Thoracic aorta (tissue), 2 donors: Measurements from ENCODE around the gene MAEA. TPM values are rescaled to one million over a fixed set of nuclear protein-coding genes. Genes with fewer than 3 reads are reported as not detected.

Experiments used
- ATAC-seq: fragments of 150-250 bp; one replicate; pipeline ENCODE4 v1.8.0; 2017; ENCODE audit warnings: low read depth; ENCODE audit not compliant: insufficient number of reproducible peaks, low FRiP score
- DNase-seq: peaks from one replicate; pipeline ENCODE4 v3.0.0-alpha.2; 2020; ENCODE audit warnings: low spot score
- H3K27ac ChIP-seq, 2 donors: fragments of 200-600 bp; sonication (generic); 1 replicate in 1 of 2; 2 replicates in 1 of 2; pipeline ENCODE4 v1.5.1; 2016; ENCODE audit warnings: mild to moderate bottlenecking in 2 of 2, moderate library complexity in 2 of 2
- H3K27me3 ChIP-seq: fragments of 200-600 bp; sonication (generic); replicated peaks from 2 replicates; pipeline ENCODE4 v1.6.0; 2016; ENCODE audit warnings: mild to moderate bottlenecking; ENCODE audit not compliant: insufficient read depth
- H3K36me3 ChIP-seq: fragments of 200-600 bp; sonication (generic); one replicate; pipeline ENCODE4 v1.5.1; 2016
- H3K4me1 ChIP-seq, 2 donors: fragments of 200-600 bp; sonication (generic); 1 replicate in 1 of 2; 2 replicates in 1 of 2; pipeline versions ENCODE4 v1.5.1 to v1.6.0; 2016; ENCODE audit warnings: low read depth in 2 of 2, mild to moderate bottlenecking in 1 of 2; ENCODE audit not compliant: control insufficient read depth in 1 of 2
- H3K4me3 ChIP-seq: fragments of 200-600 bp; sonication (generic); 2 replicates; pipeline ENCODE4 v1.5.1; 2016; ENCODE audit warnings: mild to moderate bottlenecking
- H3K9me3 ChIP-seq: fragments of 200-600 bp; sonication (generic); 2 replicates; pipeline ENCODE4 v1.5.1; 2016
- CTCF ChIP-seq: fragments of 200-600 bp; sonication (generic); IDR thresholded peaks from one replicate; pipeline ENCODE4 v1.5.1; 2019; ENCODE audit warnings: antibody characterized with exemption
- total RNA-seq, 2 donors: library from RNA; depleted of rRNA; stranded (reverse); fragments of >200 nt; gene quantifications; one replicate each; pipeline versions ENCODE4 v1.1.0 to v1.2.3, GENCODE V29; 2016

MAEA gene
- total RNA-seq, 2 donors from 2014 or later, result 53.7 to 83.8 TPM

- TF ChIP-seq CTCF, result no peak
- Histone ChIP-seq H3K27ac (no peak overlapping the region), H3K9me3 (no peaks in the 10 kb centered on the region), H3K4me3 (no peak overlapping the region), H3K27me3 (no peaks in the 10 kb centered on the region), H3K36me3 (peaks cover 20% of the 10 kb centered on the region), H3K4me1 (peaks cover 17 to 33% of the 10 kb centered on the region in 2 donors)
- ATAC-seq (no peak), DNase-seq (no peak)
Observed at GRCh38 chr4:1307951-1308735, 18.5 kb downstream of the MAEA start.

GRCh38 chr4:1309261-1310010 is 19.7 kb downstream of the MAEA start:
- H3K4me1 ChIP-seq, result peaks cover 17 to 33% of the 10 kb centered on the region in 2 donors
- no peak for TF ChIP-seq CTCF
- H3K27ac ChIP-seq, result peak overlapping the region; percentile 59 to 67
- DNase-seq (peak; percentile 80), ATAC-seq (peak; percentile 88)
- no peaks in the 10 kb centered on the region for H3K9me3 ChIP-seq
- peaks cover 29% of the 10 kb centered on the region for H3K36me3 ChIP-seq
- H3K27me3 ChIP-seq, result no peaks in the 10 kb centered on the region
- peak overlapping the region; percentile 70 for H3K4me3 ChIP-seq

- peaks cover 17 to 33% of the 10 kb centered on the region in 2 donors for H3K4me1 ChIP-seq
- TF ChIP-seq CTCF, result no peak
- ATAC-seq (no peak), DNase-seq (no peak)
- peak overlapping the region; percentile 59 to 67 for H3K27ac ChIP-seq
- H3K9me3 ChIP-seq, result no peaks in the 10 kb centered on the region
- H3K4me3 ChIP-seq, result peak overlapping the region; percentile 70
- H3K27me3 ChIP-seq, result no peaks in the 10 kb centered on the region
- peaks cover 35% of the 10 kb centered on the region for H3K36me3 ChIP-seq
Observed at GRCh38 chr4:1310031-1310795, 20.5 kb downstream of the MAEA start.

GRCh38 chr4:1310796-1311631 is 21.3 kb downstream of the MAEA start:
- H3K36me3 ChIP-seq, result peaks cover 36% of the 10 kb centered on the region
- no peaks in the 10 kb centered on the region for H3K9me3 ChIP-seq
- peak overlapping the region in 1 of 2 donors; percentile 67 for H3K27ac ChIP-seq
- H3K4me1 ChIP-seq, result peaks cover 17 to 33% of the 10 kb centered on the region in 2 donors
- H3K4me3 ChIP-seq, result no peak overlapping the region
- TF ChIP-seq CTCF, result no peak
- no peak for DNase-seq
- H3K27me3 ChIP-seq, result no peaks in the 10 kb centered on the region
- ATAC-seq, result no peak
